Fibroblast of lung (primary cell): ENCODE results near the gene LMF1. TPM values are rescaled to one million over a fixed set of nuclear protein-coding genes. Genes with fewer than 3 reads are reported as not detected.
A peak's percentile ranks its signal among the peaks of the same experiment; 100 is the strongest.

Experiments
- DNase-seq, 2 donors: peaks; one replicate each; pipeline versions ENCODE4 v3.0.0 to v3.0.0-alpha.2; 2010; ENCODE audit warnings: low read depth in 2 of 2
- H2AFZ ChIP-seq: 2 replicates; pipeline ENCODE4 v1.5.1; 2012; ENCODE audit warnings: low read length, control low read depth, inconsistent platforms
- H3K27ac ChIP-seq: 2 replicates; pipeline ENCODE4 v1.5.1; 2011; ENCODE audit warnings: low read length, control low read depth; ENCODE audit not compliant: insufficient read depth
- H3K27me3 ChIP-seq: 2 replicates; pipeline ENCODE4 v1.5.1; 2011; ENCODE audit warnings: mild to moderate bottlenecking, low read length; ENCODE audit not compliant: control insufficient read depth, insufficient read depth
- H3K36me3 ChIP-seq: 2 replicates; pipeline ENCODE4 v1.5.1; 2011; ENCODE audit warnings: low read length; ENCODE audit not compliant: control insufficient read depth, insufficient read depth
- H3K4me1 ChIP-seq: 2 replicates; pipeline ENCODE4 v1.5.1; 2011; ENCODE audit warnings: low read length; ENCODE audit not compliant: control insufficient read depth, insufficient read depth; ENCODE audit errors: extremely low read depth
- H3K4me2 ChIP-seq: 2 replicates; pipeline ENCODE4 v1.5.1; 2011; ENCODE audit warnings: low read length, control low read depth; ENCODE audit not compliant: insufficient read depth; ENCODE audit errors: extremely low read depth
- H3K4me3 ChIP-seq, 4 experiments: fragments of 200-600 bp in 1 of 4; sonication (generic) in 1 of 4; replicated peaks in 1 of 4; 2 replicates each; pipeline ENCODE4 v1.5.1; 2011 to 2016; ENCODE audit warnings: low read length in 4 of 4, low read depth in 3 of 4, mild to moderate bottlenecking in 3 of 4, control low read depth in 2 of 4, inconsistent platforms in 1 of 4, mixed read lengths in 1 of 4; ENCODE audit not compliant: insufficient read depth in 1 of 4; ENCODE audit errors: control extremely low read depth in 1 of 4
- H3K79me2 ChIP-seq: 2 replicates; pipeline ENCODE4 v1.5.1; 2012; ENCODE audit warnings: mild to moderate bottlenecking, low read length, inconsistent platforms; ENCODE audit not compliant: control insufficient read depth, insufficient read depth
- H3K9ac ChIP-seq: 2 replicates; pipeline ENCODE4 v1.5.1; 2011; ENCODE audit warnings: mild to moderate bottlenecking, low read length, control low read depth; ENCODE audit not compliant: insufficient read depth
- H3K9me3 ChIP-seq: 2 replicates; pipeline ENCODE4 v1.5.1; 2012; ENCODE audit warnings: low read depth, low read length; ENCODE audit not compliant: control insufficient read depth, insufficient read depth
- H4K20me1 ChIP-seq: 2 replicates; pipeline ENCODE4 v1.5.1; 2011; ENCODE audit warnings: low read length; ENCODE audit not compliant: control insufficient read depth, insufficient read depth; ENCODE audit errors: extremely low read depth
- CTCF ChIP-seq, 2 donors: IDR thresholded peaks in 1 of 2; conservative IDR thresholded peaks in 1 of 2; 1 replicate in 1 of 2; 2 replicates in 1 of 2; pipeline ENCODE4 v1.5.1; 2011 to 2012; ENCODE audit warnings: low read length in 2 of 2, control low read depth in 1 of 2, inconsistent platforms in 1 of 2, low read depth in 1 of 2, mild to moderate bottlenecking in 1 of 2
- EZH2 ChIP-seq: IDR thresholded peaks from 2 replicates; pipeline ENCODE4 v1.5.1; 2012; ENCODE audit warnings: low read length, control low read depth, mild to moderate bottlenecking; ENCODE audit errors: missing control alignments
- polyA minus RNA-seq: library from RNA; depleted of rRNA, polyadenylated mRNA; stranded (reverse); fragments of >200 nt; gene quantifications from 2 replicates; pipeline ENCODE4 v1.2.3, GENCODE V29; 2011; ENCODE audit warnings: low replicate concordance
- polyA plus RNA-seq, 2 donors: library from polyadenylated mRNA; depleted of rRNA in 1 of 2; stranded (reverse) in 1 of 2; unstranded in 1 of 2; fragments of >200 nt; gene quantifications; 2 replicates each; pipeline ENCODE4 v1.2.1, GENCODE V29; 2011 to 2012; ENCODE audit warnings: missing spikeins in 1 of 2
- total RNA-seq: library from RNA; depleted of rRNA; stranded (reverse); fragments of >200 nt; gene quantifications from 2 replicates; pipeline ENCODE4 v1.2.1, GENCODE V29; 2014

Gene LMF1
- total RNA-seq (10.0 and 12.6 TPM in 2 replicates), polyA plus RNA-seq (8.9 and 12.3 TPM in 2 replicates), polyA minus RNA-seq (53.1 and 54.5 TPM in 2 replicates)
- polyA plus RNA-seq (2012) = 10.1 and 12.4 TPM in 2 replicates

GRCh38 chr16:970766-971581 is at the start of gene LMF1:
TSS of gene LMF1 (minus strand) at chr16:970984. CDS start at chr16:970980, 4 bp downstream.
- H3K9ac ChIP-seq = peak within 1 kb of the TSS; percentile 83
- peak; percentile 70 to 86 for DNase-seq
- no peak for TF ChIP-seq CTCF (conservative IDR thresholded peaks at IDR 0.05 in 1 of 2, IDR thresholded peaks at IDR 0.05 in 1 of 2; ENCODE audit: low read depth in 1 of 2, low read length in 2 of 2)
- TF ChIP-seq EZH2 = no peak
- H4K20me1 ChIP-seq = no peaks in the 10 kb centered on the region
- no peaks in the 10 kb centered on the region for H3K79me2 ChIP-seq
- peaks cover 12% of the 10 kb centered on the region for H3K27me3 ChIP-seq
- peaks cover 2% of the 10 kb centered on the region for H3K4me1 ChIP-seq
- peak within 1 kb of the TSS; percentile 90 for H3K4me2 ChIP-seq
- H3K9me3 ChIP-seq = no peaks in the 10 kb centered on the region
- H3K36me3 ChIP-seq = no peaks in the 10 kb centered on the region
- peak within 1 kb of the TSS; percentile 74 for H3K27ac ChIP-seq
- H3K4me3 ChIP-seq = peak within 1 kb of the TSS; percentile 58 to 80 (median 80)
- H2AFZ ChIP-seq = peak within 1 kb of the TSS; percentile 90

- no peak overlapping the region for H2AFZ ChIP-seq
- no peak overlapping the region for H3K4me2 ChIP-seq
- H3K4me3 ChIP-seq = no peak overlapping the region
- no peaks in the 10 kb centered on the region for H3K27me3 ChIP-seq
- TF ChIP-seq EZH2 = no peak
- no peak for TF ChIP-seq CTCF (conservative IDR thresholded peaks at IDR 0.05 in 1 of 2, IDR thresholded peaks at IDR 0.05 in 1 of 2; ENCODE audit: low read depth in 1 of 2, low read length in 2 of 2)
- no peak for DNase-seq
- H3K27ac ChIP-seq = no peak overlapping the region
- H3K4me1 ChIP-seq = no peaks in the 10 kb centered on the region
- no peaks in the 10 kb centered on the region for H3K9me3 ChIP-seq
- H3K79me2 ChIP-seq = no peaks in the 10 kb centered on the region
- no peaks in the 10 kb centered on the region for H4K20me1 ChIP-seq
- no peaks in the 10 kb centered on the region for H3K36me3 ChIP-seq
- no peak overlapping the region for H3K9ac ChIP-seq
These were observed 49.3 kb upstream of the LMF1 start for GRCh38 chr16:1020091-1020399.

- TF ChIP-seq EZH2 = no peak
- TF ChIP-seq CTCF (conservative IDR thresholded peaks at IDR 0.05 in 1 of 2, IDR thresholded peaks at IDR 0.05 in 1 of 2; ENCODE audit: low read depth in 1 of 2, low read length in 2 of 2) = no peak
- Histone ChIP-seq H3K27ac (no peak overlapping the region), H3K4me1 (no peaks in the 10 kb centered on the region), H3K79me2 (no peaks in the 10 kb centered on the region), H2AFZ (no peak overlapping the region), H3K9ac (no peak overlapping the region), H3K4me2 (peak overlapping the region; percentile 44), H3K9me3 (no peaks in the 10 kb centered on the region), H3K27me3 (no peaks in the 10 kb centered on the region), H3K36me3 (no peaks in the 10 kb centered on the region), H3K4me3 (no peak overlapping the region), H4K20me1 (no peaks in the 10 kb centered on the region)
- DNase-seq = peak in 1 of 2 donors; percentile 62
These were observed 48.7 kb upstream of the LMF1 start for GRCh38 chr16:1019231-1020090.
